Memory B cell (primary cell): ENCODE results near the gene NEAT1.

Source experiments
- ATAC-seq: fragments of 150-1000 bp; cut with Tn5 transposase; 2 replicates; pipeline ENCODE4 v1.10.0; 2021; ENCODE audit warnings: low read depth, mild to moderate bottlenecking, moderate library complexity
- DNase-seq, 2 donors: peaks; one replicate each; pipeline ENCODE4 v3.0.0; 2022; ENCODE audit warnings: low spot score in 2 of 2
- H3K27ac Mint-ChIP-seq: one replicate; pipeline ENCODE4 v1.8.0; 2022; ENCODE audit warnings: mild to moderate bottlenecking, moderate library complexity, mixed read lengths
- H3K27me3 Mint-ChIP-seq: one replicate; pipeline ENCODE4 v1.8.0; 2022; ENCODE audit warnings: mixed read lengths
- H3K36me3 Mint-ChIP-seq: one replicate; pipeline ENCODE4 v1.8.0; 2022; ENCODE audit warnings: mild to moderate bottlenecking, mixed read lengths
- H3K4me1 Mint-ChIP-seq: one replicate; pipeline ENCODE4 v1.8.0; 2022; ENCODE audit warnings: mixed read lengths
- H3K4me3 Mint-ChIP-seq: one replicate; pipeline ENCODE4 v1.8.0; 2022; ENCODE audit warnings: mild to moderate bottlenecking, moderate library complexity, mixed read lengths
- H3K9me3 Mint-ChIP-seq: one replicate; pipeline ENCODE4 v1.8.0; 2022; ENCODE audit warnings: mixed read lengths

NEAT1 gene

GRCh38 chr11:65395961-65396530 lies 26.6 kb upstream of the NEAT1 start:
- Mint-ChIP-seq H3K9me3 (no peaks in the 10 kb centered on the region), H3K4me3 (no peak overlapping the region), H3K36me3 (peaks cover 29% of the 10 kb centered on the region), H3K4me1 (peaks cover 16% of the 10 kb centered on the region), H3K27me3 (no peaks in the 10 kb centered on the region), H3K27ac (no peak overlapping the region)
- DNase-seq = no peak
- ATAC-seq = no peak

DNA sequence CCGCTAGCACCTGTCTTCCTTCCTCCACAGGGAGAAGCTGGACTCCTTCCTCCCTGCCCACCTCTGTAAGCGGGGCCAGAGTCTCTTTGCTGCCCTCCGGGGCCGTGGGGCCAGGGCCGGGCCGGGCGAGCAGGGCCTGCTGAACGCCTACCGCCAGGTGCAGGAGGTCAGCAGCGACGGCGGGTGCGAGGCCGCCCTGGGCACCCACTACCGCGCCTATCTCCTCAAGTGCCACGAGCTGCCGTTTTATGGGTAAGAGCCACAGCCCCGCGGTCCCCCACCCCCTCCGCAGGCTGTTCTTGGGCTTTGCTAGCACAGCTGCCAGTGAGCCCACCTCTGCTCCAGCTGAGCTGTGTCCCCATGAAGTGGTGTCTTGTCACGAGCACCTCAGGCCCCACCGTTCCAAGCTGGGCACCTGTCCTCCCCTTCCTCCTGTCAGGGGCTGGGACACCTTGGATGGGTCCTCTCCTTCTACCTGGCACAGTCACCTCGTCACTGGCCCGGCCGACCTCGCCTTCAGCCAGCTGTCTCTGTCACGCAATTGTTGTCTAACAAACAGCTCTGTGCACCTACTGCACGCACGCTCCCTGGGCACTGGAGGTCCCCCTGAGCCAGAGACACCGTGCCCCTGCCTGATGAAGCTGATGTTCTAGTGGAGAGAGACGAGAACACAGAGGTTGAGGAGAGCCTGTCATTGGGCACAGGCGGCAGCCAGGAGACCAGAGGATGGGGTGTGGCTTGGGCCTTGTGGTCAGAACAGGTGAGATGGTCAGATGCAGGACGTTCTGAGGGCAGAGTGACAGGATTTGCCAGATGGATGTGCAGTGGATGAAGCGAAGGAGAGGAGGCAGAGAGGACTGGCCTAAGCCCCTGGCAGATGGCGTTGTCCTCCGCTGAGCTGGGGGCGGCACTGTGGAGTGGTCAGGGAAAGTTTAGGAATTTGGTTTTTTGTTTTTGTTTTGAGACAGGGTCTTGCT lies 25.5 kb upstream of the NEAT1 start:
- Mint-ChIP-seq H3K4me3 (no peak overlapping the region), H3K27me3 (no peaks in the 10 kb centered on the region), H3K9me3 (no peaks in the 10 kb centered on the region), H3K4me1 (peaks cover 9% of the 10 kb centered on the region), H3K27ac (no peak overlapping the region), H3K36me3 (peaks cover 25% of the 10 kb centered on the region)
- no peak for ATAC-seq
- no peak for DNase-seq

GRCh38 chr11:65398362-65398910 lies 24.2 kb upstream of the NEAT1 start:
- ATAC-seq = no peak
- no peaks in the 10 kb centered on the region for H3K27me3 Mint-ChIP-seq
- no peak overlapping the region for H3K4me3 Mint-ChIP-seq
- H3K9me3 Mint-ChIP-seq = no peaks in the 10 kb centered on the region
- H3K27ac Mint-ChIP-seq = peak overlapping the region; percentile 45
- peaks cover 7% of the 10 kb centered on the region for H3K4me1 Mint-ChIP-seq
- no peak for DNase-seq
- peaks cover 26% of the 10 kb centered on the region for H3K36me3 Mint-ChIP-seq

DNA sequence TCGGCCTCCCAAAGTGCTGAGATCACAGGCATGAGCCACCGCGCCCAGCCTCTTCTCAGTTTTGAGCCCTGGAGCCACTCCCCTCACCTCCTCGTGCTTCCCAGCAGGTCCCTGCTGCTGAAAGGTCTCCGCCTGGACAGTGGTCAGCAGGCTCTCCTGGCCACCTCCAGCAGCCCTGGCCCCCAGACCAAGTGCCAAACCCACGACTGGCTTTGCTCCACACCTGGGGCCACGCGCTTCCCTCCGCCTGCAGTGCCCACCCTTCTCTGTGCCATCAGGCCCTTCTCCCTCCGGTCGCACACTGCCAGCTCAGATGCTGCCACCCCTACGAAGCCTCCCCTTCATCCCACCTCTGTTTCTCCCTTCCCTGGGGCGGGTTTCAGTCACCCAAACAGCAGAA lies 23.3 kb upstream of the NEAT1 start:
- Mint-ChIP-seq H3K36me3 (peaks cover 27% of the 10 kb centered on the region), H3K27ac (peak overlapping the region; percentile 58), H3K27me3 (no peaks in the 10 kb centered on the region), H3K9me3 (no peaks in the 10 kb centered on the region), H3K4me1 (peaks cover 15% of the 10 kb centered on the region), H3K4me3 (no peak overlapping the region)
- DNase-seq = no peak
- ATAC-seq = no peak

GRCh38 chr11:65399845-65400244 lies 22.8 kb upstream of the NEAT1 start:
- Mint-ChIP-seq H3K4me3 (no peak overlapping the region), H3K36me3 (peaks cover 27% of the 10 kb centered on the region), H3K27ac (peak overlapping the region; percentile 58), H3K27me3 (no peaks in the 10 kb centered on the region), H3K4me1 (peaks cover 19% of the 10 kb centered on the region), H3K9me3 (no peaks in the 10 kb centered on the region)
- ATAC-seq (no peak), DNase-seq (no peak)

DNA sequence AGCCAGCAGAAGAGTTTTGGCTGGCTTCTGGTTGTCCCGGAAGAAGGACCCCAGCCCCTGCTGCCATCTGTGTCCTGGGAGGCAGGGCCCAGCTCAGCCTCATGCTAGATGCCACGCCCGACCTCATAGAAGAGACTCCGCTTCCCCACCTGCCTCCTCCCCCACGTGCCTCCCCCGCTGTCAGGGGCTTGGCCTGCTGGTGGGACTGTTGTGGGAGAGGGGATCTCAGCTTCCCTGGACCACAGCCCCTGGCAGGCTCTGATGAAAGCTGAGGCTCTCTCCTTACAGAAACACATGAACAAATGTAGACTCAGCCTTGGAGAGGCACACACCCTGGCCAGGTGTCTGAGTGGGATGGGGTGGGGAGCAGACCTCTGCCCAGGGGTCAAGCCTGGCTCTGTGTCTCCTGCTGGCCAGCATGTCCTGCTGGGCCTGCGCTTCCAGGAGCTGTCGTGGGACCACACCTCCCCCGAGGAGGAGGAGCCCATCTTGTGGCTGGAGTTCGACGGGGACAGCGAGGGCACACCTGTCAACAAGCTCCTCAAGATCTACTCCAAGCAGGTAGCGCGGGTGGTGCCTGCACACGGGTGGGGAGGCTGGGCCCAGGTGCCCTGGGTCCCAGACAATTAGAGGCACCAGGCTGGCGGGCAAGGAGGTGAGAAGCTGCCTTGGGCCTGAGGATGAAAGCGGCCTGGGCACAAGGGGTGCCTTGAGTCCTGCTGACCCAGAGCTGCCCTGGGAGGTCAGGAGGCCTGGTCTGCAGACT lies 22.1 kb upstream of the NEAT1 start:
- Mint-ChIP-seq H3K27ac (peak overlapping the region; percentile 68), H3K4me3 (no peak overlapping the region), H3K4me1 (peaks cover 19% of the 10 kb centered on the region), H3K27me3 (no peaks in the 10 kb centered on the region), H3K9me3 (no peaks in the 10 kb centered on the region), H3K36me3 (peaks cover 27% of the 10 kb centered on the region)
- DNase-seq (no peak), ATAC-seq (no peak)

GRCh38 chr11:65401073-65401802 lies 21.4 kb upstream of the NEAT1 start:
- H3K36me3 Mint-ChIP-seq = peaks cover 26% of the 10 kb centered on the region

DNA sequence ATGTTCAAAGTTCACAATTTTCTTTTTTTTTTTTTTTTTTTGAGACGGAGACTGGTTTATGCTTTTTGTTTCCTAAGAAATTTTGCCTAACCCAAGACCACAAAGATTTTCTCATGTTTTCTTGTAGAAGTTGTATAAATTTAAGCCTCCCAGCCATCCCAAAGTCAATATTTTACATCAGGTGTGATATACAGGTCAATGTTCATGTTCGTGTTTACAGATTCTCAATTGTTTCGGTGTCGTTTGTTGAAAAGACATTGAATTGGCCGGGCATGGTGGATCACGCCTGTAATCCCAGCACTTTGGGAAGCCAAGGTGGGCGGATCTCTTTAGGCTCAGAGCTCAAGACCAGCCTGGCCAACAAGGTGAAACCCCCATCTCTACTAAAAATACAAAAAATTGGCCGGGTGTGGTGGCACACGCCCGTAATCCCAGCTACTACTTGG lies 20.8 kb upstream of the NEAT1 start:
- H3K36me3 Mint-ChIP-seq = peaks cover 26% of the 10 kb centered on the region
- ATAC-seq (no peak), DNase-seq (no peak)
- H3K27me3 Mint-ChIP-seq = no peaks in the 10 kb centered on the region
- H3K27ac Mint-ChIP-seq = peak overlapping the region; percentile 68
- H3K9me3 Mint-ChIP-seq = no peaks in the 10 kb centered on the region
- peaks cover 19% of the 10 kb centered on the region for H3K4me1 Mint-ChIP-seq
- no peak overlapping the region for H3K4me3 Mint-ChIP-seq

More at GRCh38 chr11:65401073-65401802, 21.4 kb upstream of the NEAT1 start:
- peak overlapping the region; percentile 68 for H3K27ac Mint-ChIP-seq
- DNase-seq (no peak), ATAC-seq (no peak)
- no peaks in the 10 kb centered on the region for H3K9me3 Mint-ChIP-seq
- H3K4me1 Mint-ChIP-seq = peaks cover 19% of the 10 kb centered on the region
- H3K27me3 Mint-ChIP-seq = no peaks in the 10 kb centered on the region
- H3K4me3 Mint-ChIP-seq = no peak overlapping the region

- Mint-ChIP-seq H3K9me3 (no peaks in the 10 kb centered on the region), H3K27me3 (no peaks in the 10 kb centered on the region), H3K4me3 (no peak overlapping the region), H3K4me1 (peaks cover 16% of the 10 kb centered on the region), H3K36me3 (peaks cover 19% of the 10 kb centered on the region), H3K27ac (peak overlapping the region; percentile 97)
- DNase-seq (no peak), ATAC-seq (no peak)
These were observed 19.8 kb upstream of the NEAT1 start for GRCh38 chr11:65402790-65403189.

GRCh38 chr11:65403607-65404121 lies 18.9 kb upstream of the NEAT1 start:
- peaks cover 15% of the 10 kb centered on the region for H3K4me1 Mint-ChIP-seq
- H3K27me3 Mint-ChIP-seq = no peaks in the 10 kb centered on the region
- no peaks in the 10 kb centered on the region for H3K9me3 Mint-ChIP-seq
- DNase-seq (peak in 1 of 2 donors; percentile 68), ATAC-seq (peak; percentile 78)
- H3K27ac Mint-ChIP-seq = peak overlapping the region; percentile 97
- H3K4me3 Mint-ChIP-seq = peak overlapping the region; percentile 72
- peaks cover 15% of the 10 kb centered on the region for H3K36me3 Mint-ChIP-seq

DNA sequence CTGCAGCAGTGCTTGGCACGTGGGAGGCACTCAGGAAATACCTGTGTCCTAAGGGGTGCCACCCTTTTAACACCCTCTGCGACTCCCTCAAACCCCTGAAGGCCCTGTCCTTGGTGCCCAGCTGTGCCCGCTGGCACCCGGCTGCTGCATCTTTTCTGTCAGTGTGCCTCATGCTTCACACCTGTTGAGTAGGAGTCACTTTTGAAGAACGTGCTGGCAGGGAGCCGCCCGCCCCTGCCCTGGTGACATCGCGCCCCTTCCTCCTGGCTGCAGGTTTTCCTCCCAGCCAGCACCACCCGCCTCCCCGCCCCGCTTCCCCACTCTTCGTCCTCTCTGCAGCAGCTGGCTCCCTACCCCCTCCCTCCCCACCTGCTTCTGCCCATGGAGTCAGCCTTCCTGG lies 18.4 kb upstream of the NEAT1 start:
- DNase-seq (no peak), ATAC-seq (no peak)
- Mint-ChIP-seq H3K4me1 (peaks cover 17% of the 10 kb centered on the region), H3K4me3 (no peak overlapping the region), H3K27ac (peak overlapping the region; percentile 97), H3K9me3 (no peaks in the 10 kb centered on the region), H3K27me3 (no peaks in the 10 kb centered on the region), H3K36me3 (peaks cover 14% of the 10 kb centered on the region)

DNA sequence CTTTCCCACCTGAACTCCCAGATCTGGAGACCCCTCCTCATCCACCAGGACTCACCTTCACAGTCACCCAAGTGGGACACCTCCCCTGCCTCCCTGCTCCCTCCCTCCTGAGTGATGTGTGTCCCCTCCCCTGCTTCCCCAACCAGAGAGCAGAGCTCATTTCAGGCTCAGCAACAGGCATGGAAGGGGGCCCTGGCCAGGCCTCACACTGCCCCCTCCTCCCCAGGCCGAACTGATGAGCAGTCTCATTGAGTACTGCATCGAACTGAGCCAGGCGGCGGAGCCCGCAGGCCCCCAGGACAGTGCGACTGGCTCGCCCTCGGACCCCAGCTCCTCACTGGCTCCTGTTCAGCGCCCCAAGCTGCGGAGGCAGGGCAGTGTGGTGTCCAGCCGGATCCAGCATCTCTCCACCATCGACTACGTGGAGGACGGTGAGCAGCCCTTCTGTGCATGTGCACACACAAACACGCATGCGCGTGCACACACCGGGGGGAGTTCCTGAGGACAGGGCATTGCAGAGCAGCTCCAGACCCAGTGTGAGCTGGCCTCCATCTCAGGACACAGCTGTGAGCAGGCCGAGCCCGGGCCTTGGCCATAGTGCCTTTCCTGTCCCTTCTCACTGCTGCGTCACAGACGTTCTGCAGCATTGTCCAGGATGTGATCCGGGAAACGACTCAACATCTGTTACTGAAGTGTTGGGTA lies 17.8 kb upstream of the NEAT1 start:
- Mint-ChIP-seq H3K4me1 (peaks cover 17% of the 10 kb centered on the region), H3K4me3 (peak overlapping the region; percentile 69), H3K36me3 (peaks cover 11% of the 10 kb centered on the region), H3K27me3 (no peaks in the 10 kb centered on the region), H3K27ac (peak overlapping the region; percentile 97), H3K9me3 (no peaks in the 10 kb centered on the region)
- no peak for ATAC-seq
- DNase-seq = no peak
